A673 (cell line): ENCODE data around the gene ATG13. TPM values are rescaled to one million over a fixed set of nuclear protein-coding genes. Genes with fewer than 3 reads are reported as not detected.

ENCODE experiments used
- BruUV-seq: library from RNA; stranded (reverse); fragments of 400-500 nt; replicated peaks from 2 replicates; lab custom pipeline; 2021; lab: Mats Ljungman, UMichigan
- CTCF ChIA-PET: fragments of 300-600 bp; sonication (Branson Sonifier 250); formaldehyde crosslinking; loops from one replicate; lab custom pipeline; 2022; ENCODE audit warnings: antibody characterized with exemption; lab: Charles Lee
- POLR2A ChIA-PET: fragments of 300-600 bp; sonication (Branson Sonifier 250); formaldehyde crosslinking; loops from one replicate; lab custom pipeline; 2022; ENCODE audit warnings: antibody characterized with exemption; ENCODE audit not compliant: low non-redundant PET; lab: Charles Lee
- DNase-seq: peaks from one replicate; pipeline ENCODE4 v3.0.0-alpha.2; 2015; ENCODE audit warnings: low spot score
- H3K27ac ChIP-seq: fragments of 200-600 bp; sonication (generic); 2 replicates; pipeline ENCODE4 v1.5.1; 2016; ENCODE audit warnings: mixed run types, low read depth, mild to moderate bottlenecking, mixed read lengths, antibody characterized with exemption, low read length; ENCODE audit not compliant: poor library complexity, severe bottlenecking
- H3K27me3 ChIP-seq: fragments of 200-600 bp; sonication (generic); replicated peaks from 2 replicates; pipeline ENCODE4 v1.6.1; 2017; ENCODE audit warnings: mixed run types, low read depth, mild to moderate bottlenecking, mixed read lengths, antibody characterized with exemption, low read length; ENCODE audit not compliant: insufficient read depth, poor library complexity
- H3K36me3 ChIP-seq: fragments of 200-600 bp; sonication (generic); 2 replicates; pipeline ENCODE4 v1.6.1; 2016; ENCODE audit warnings: mixed run types, mild to moderate bottlenecking, mixed read lengths, antibody characterized with exemption, low read length; ENCODE audit not compliant: insufficient read depth, poor library complexity, severe bottlenecking
- H3K4me1 ChIP-seq: fragments of 200-600 bp; sonication (generic); 2 replicates; pipeline ENCODE4 v1.6.1; 2017; ENCODE audit warnings: mixed run types, mild to moderate bottlenecking, mixed read lengths, antibody characterized with exemption, low read length; ENCODE audit not compliant: insufficient read depth, poor library complexity, severe bottlenecking
- H3K4me3 ChIP-seq: fragments of 200-600 bp; sonication (generic); 2 replicates; pipeline ENCODE4 v1.5.1; 2016; ENCODE audit warnings: low read depth, mixed run types, mild to moderate bottlenecking, mixed read lengths, low read length; ENCODE audit not compliant: poor library complexity, severe bottlenecking
- H3K9me3 ChIP-seq: fragments of 200-600 bp; sonication (generic); 2 replicates; pipeline ENCODE4 v1.6.1; 2016; ENCODE audit warnings: mixed run types, low read depth, mild to moderate bottlenecking, mixed read lengths, antibody characterized with exemption, low read length; ENCODE audit not compliant: poor library complexity, severe bottlenecking
- CTCF ChIP-seq: fragments of 300-800, 200-600 bp; sonication (generic); conservative IDR thresholded peaks from 2 replicates; pipeline ENCODE4 v1.5.1; 2017; ENCODE audit warnings: low read depth, mild to moderate bottlenecking, antibody characterized with exemption, low read length, moderate library complexity, mixed read lengths
- EZH2 ChIP-seq: fragments of 200-600 bp; sonication (generic); IDR thresholded peaks from 2 replicates; pipeline ENCODE4 v1.6.1; 2017; ENCODE audit warnings: borderline replicate concordance, low read depth, mild to moderate bottlenecking, mixed read lengths, antibody characterized with exemption, low read length; ENCODE audit not compliant: poor library complexity, severe bottlenecking
- intact Hi-C: fragments of 100-400 bp; cut with micrococcal nuclease; formaldehyde crosslinking; loops from one replicate; pipeline ENCODE4 v1.10.0; 2022; ENCODE audit not compliant: unreplicated experiment
- total RNA-seq: library from RNA; stranded (reverse); gene quantifications from 2 replicates; pipeline ENCODE4 v1.2.3, GENCODE V29; 2021

ATG13 gene
- total RNA-seq, 1 experiment from 2014 or later = 155 TPM

- no peaks in the 10 kb centered on the region for H3K4me1 ChIP-seq
- intact Hi-C loops = no loop called here
- CTCF ChIA-PET = no interaction called here
Observed at GRCh38 chr11:46662366-46662765, 45.0 kb downstream of the ATG13 start.

GRCh38 chr11:46663277-46663940 is 46.1 kb downstream of the ATG13 start:
- CTCF ChIA-PET = no interaction called here
- intact Hi-C loops = no loop called here
- POLR2A ChIA-PET = interaction anchor here (0.7 kb wide), 1 partner anchor 109 kb away, joined by 17 read pairs; no protein-coding TSS in a partner anchor

More at GRCh38 chr11:46662366-46662765, 45.0 kb downstream of the ATG13 start:
- TF ChIP-seq EZH2 = no peak
- TF ChIP-seq CTCF = no peak
- no peak overlapping the region for H3K27ac ChIP-seq
- H3K9me3 ChIP-seq = no peaks in the 10 kb centered on the region
- H3K27me3 ChIP-seq = no peaks in the 10 kb centered on the region
- POLR2A ChIA-PET = no interaction called here
- no TSS peak for BruUV-seq
- H3K36me3 ChIP-seq = peaks cover 52% of the 10 kb centered on the region
- no peak for DNase-seq
- H3K4me3 ChIP-seq = no peak overlapping the region

GRCh38 chr11:46664612-46665011 is 47.3 kb downstream of the ATG13 start:
- TF ChIP-seq CTCF = no peak
- no peak for TF ChIP-seq EZH2
- intact Hi-C loops = no loop called here
- H3K27ac ChIP-seq = no peak overlapping the region
- BruUV-seq = no TSS peak
- peaks cover 53% of the 10 kb centered on the region for H3K36me3 ChIP-seq
- H3K9me3 ChIP-seq = no peaks in the 10 kb centered on the region
- no peaks in the 10 kb centered on the region for H3K4me1 ChIP-seq
- DNase-seq = no peak
- ChIA-PET CTCF (no interaction called here), POLR2A (no interaction called here)
- no peaks in the 10 kb centered on the region for H3K27me3 ChIP-seq
- no peak overlapping the region for H3K4me3 ChIP-seq

More at GRCh38 chr11:46663277-46663940, 46.1 kb downstream of the ATG13 start:
- no peak for DNase-seq
- TF ChIP-seq CTCF (no peak), EZH2 (no peak)
- no TSS peak for BruUV-seq
- Histone ChIP-seq H3K4me3 (no peak overlapping the region), H3K27ac (no peak overlapping the region), H3K36me3 (peaks cover 53% of the 10 kb centered on the region), H3K9me3 (no peaks in the 10 kb centered on the region), H3K27me3 (no peaks in the 10 kb centered on the region), H3K4me1 (no peaks in the 10 kb centered on the region)
